GM19099 (cell line): ENCODE data around the gene NRXN3.

ENCODE experiments used
- POLR2A ChIP-seq: IDR thresholded peaks from 3 replicates; pipeline ENCODE4 v1.6.1; 2011; ENCODE audit warnings: low read depth; ENCODE audit not compliant: insufficient read length; ENCODE audit errors: extremely low read depth

NRXN3 gene

GRCh38 chr14:78852040-78852439, 681.9 kb downstream of the NRXN3 start:
- TF ChIP-seq POLR2A = no peak

DNA sequence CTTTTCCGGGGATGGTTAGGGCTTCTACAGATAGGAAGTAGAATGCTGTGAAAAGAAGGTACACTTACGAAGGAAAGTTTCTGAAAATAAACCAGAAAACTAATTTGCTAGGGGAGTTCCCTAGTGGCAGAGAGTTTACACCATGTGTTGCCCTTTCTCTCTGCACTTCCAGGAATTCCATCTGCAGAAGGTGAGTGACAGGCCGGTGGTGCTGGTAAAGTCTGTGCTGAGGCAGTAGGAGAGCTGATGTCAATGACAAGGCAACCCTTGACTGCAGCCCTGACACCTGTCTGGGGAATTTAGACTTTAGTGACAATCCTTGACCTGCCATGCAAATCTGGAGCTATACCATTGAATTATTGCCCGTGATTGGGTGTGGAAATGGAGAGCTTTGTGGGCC, 687.8 kb downstream of the NRXN3 start:
- TF ChIP-seq POLR2A = no peak

DNA sequence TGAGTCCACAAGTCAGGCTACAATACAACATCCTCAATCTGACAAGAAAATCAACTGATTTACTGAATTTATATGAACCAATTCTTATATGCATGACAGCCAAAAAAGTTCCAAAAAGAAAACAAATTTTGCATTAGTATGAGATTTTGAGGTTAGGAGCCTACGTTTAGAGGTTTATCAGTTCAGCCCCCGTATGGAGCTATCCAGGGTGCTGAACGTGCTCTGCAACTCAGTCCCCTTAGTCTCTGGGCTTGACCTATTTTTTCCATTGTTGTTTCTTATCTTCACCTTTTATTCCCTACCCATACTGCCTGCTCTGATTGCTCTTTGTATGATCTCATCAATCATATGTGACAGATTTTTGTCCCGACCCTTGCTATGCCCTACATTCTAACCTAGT, 693.0 kb downstream of the NRXN3 start:
- TF ChIP-seq POLR2A = no peak

DNA sequence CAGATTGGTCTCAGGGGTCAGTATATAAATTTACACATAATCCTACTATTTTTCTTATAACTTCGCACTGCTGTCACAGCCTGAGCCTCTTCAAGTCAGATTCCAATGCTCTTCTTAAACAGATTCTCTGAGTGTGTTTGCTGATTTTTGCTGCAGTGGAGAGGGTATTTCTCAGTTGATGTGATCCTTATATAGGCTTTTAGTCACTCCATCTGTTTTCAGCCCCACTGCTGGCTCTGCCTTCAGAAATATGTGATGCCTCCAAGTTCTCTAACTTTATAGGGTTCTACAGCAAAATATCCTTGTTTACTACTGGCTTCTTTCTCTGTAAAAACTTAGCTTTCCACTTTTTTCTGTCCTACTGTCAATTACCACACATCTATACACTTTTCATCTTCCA, 702.7 kb downstream of the NRXN3 start:
- TF ChIP-seq POLR2A = no peak

DNA sequence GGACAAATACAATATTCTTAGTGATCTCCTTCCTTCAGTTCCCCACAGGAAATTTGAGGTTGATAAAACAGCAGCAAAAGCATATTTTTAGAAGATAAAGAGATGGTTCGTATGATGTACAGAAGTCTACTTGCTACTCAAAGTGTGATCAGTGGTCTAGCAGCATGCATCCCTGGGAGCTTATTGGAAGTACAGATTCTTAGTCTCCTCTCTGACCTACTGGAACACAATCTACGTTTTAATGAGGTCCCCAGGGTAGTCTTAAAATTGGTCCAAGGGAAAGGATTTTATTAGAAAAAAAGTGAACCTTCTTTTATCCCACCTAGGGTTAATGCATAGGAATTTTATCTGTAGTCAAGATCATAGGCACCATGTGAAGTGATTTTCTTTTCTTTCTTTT, 703.4 kb downstream of the NRXN3 start:
- no peak for TF ChIP-seq POLR2A

- no peak for TF ChIP-seq POLR2A
These were observed 704.9 kb downstream of the NRXN3 start for GRCh38 chr14:78875049-78875448.

DNA sequence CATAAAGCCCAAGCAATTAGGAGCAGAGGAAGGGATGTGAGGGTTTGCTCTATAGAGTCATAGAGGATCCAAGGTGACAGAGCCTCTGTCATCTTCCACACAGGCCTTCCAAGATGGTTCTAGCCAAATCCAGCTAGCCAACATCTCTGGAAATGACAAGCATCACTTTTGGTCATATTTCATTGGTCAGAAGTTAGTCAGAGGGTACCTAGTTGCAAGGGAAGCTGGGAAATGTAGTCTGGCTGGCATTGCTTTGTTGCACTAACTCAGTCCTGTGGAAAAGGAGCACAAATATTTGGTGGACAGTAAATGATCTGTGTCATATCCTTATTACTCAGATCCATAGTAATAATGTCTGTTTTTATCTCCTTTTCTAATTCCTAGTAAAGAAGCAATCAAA, 715.7 kb downstream of the NRXN3 start:
- no peak for TF ChIP-seq POLR2A

DNA sequence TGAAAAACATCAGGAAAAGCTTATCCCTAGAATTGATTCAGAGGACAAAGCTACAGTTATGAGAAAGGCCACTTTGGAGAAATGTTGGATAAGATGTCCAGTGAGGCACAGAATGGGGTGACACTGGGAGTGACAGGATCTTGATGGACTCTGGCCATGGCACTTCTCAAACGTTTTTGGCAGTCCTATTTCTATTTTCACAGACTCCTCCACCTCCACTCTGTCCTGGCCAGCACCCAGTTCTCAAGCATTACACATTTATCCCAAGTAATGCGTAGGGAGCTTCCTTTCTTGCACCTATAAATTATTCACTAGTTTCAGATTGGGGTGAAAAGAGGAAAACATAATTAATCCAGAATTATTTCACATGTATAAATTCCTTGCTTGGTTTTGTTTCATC, 727.3 kb downstream of the NRXN3 start:
- TF ChIP-seq POLR2A = no peak

DNA sequence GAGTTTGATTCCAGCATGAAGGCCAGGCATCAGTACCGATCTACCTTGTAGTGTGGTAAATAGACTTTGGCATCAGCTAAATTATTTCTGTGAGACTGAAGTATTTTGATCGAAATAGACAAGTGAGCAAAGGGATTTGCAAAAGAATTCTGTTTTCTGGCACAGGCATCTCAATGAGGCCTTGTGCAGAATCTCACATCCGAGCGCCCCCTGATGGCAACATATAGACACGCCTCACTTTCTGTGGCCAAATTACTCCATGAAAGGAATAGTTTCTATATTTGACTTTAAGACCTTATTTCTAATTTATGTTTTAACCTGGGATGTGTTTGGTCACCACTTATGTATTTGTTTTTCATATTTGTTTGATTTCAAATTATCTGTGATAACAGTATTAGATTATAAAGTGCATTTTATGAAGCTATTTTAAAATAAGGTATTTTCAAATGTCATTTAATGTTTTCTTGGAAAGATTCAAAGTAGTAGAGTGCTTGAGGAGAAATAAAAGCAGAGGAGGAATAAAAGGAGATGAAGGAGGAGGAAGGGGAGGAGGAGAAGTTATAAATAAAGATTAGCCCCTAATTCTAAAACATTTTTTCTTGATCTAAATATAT, 731.9 kb downstream of the NRXN3 start:
- no peak for TF ChIP-seq POLR2A

GRCh38 chr14:78904094-78904493, 733.9 kb downstream of the NRXN3 start:
- no peak for TF ChIP-seq POLR2A

DNA sequence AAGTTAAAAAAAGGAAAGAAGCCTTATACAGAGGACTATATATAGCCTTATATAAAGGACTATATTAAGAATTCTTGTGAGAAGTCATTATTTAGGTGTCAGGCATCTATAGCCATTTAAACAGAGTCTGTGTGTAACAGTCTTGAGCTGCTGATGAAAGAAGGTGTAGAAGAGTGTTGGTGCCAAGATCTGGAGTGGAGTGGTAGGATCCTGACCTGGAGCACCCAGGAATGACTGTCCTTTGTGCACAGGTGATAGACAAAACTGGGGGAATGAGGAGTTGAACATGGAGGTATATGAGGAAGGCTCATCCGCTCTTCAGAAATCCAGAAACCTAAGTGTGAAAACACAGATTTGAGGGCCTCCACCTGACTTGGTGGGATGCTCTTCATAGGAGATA, 747.3 kb downstream of the NRXN3 start:
- no peak for TF ChIP-seq POLR2A

DNA sequence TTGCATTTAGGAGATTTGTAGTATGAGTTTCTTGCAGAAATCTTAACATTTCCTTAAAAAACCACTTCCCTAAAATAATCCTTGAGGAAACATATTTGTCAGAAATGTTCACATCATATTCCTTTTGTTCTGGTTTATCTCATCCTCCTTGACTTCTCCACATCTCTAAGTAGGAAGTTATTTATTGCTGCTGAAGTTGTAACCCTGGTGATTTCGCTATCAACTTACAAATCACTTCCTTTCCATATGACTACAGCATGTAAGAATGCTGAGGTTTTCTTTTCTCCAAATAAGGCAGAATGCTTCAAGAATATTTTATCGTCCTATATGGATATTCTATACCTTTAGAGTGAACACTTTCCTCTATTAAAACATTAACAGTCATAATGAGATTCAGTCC, 751.7 kb downstream of the NRXN3 start:
- TF ChIP-seq POLR2A = no peak

- no peak for TF ChIP-seq POLR2A
These were observed 757.1 kb downstream of the NRXN3 start for GRCh38 chr14:78927261-78927660.

- TF ChIP-seq POLR2A = no peak
These were observed 763.0 kb downstream of the NRXN3 start for GRCh38 chr14:78933166-78933565.

- no peak for TF ChIP-seq POLR2A
These were observed 763.9 kb downstream of the NRXN3 start for GRCh38 chr14:78933948-78934524.

DNA sequence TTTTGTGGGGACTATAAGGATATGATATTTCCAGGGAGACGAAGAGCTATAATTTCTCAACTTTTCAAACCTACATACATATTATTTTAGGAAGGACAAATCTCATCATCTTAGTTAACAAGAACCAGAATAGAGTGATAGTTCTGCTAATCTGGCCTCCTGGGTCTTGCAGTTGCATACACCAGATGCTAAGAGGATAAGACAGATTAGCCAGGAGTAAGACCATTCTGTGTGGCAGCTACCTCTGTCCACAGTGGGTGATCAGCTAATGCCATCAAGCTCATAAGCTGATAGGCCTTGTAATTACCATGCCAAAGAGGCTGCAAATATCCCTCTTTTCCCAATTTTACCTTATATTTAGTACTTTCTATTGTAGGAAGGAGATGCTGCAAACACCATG, 776.8 kb downstream of the NRXN3 start:
- TF ChIP-seq POLR2A = no peak

DNA sequence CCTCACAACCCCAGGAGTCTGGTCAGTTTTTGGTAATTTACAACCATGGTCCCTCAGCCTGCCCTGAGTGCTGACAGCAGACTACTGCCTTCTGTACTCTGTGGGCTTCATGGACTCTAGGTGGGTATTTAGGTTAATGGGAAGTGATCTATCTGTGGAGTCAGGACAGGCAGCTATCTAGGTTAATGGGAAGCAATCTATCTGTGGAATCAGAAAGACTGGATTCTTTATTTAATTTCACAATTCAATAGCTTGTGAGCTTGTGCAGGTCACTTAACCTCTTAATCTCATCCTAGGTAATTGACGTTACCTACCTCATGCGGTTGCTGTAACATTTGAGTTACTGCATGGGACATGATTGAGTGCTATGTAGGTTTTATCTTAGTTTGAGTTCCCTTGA, 777.5 kb downstream of the NRXN3 start:
- TF ChIP-seq POLR2A = no peak
